Endothelial cell of umbilical vein (primary cell): ENCODE data around the gene RHOH. TPM values are rescaled to one million over a fixed set of nuclear protein-coding genes. Genes with fewer than 3 reads are reported as not detected.

Experiments
- BruUV-seq: library from RNA; stranded (reverse); fragments of 400-500 nt; replicated peaks from 2 replicates; lab custom pipeline; 2021; lab: Mats Ljungman, UMichigan
- CTCF ChIA-PET: fragments of 300-600, 350-600 bp; sonication (Branson Sonifier 250); formaldehyde crosslinking; loops from one replicate; lab custom pipeline; 2021; ENCODE audit warnings: antibody characterized with exemption, inconsistent platforms; lab: Charles Lee
- POLR2A ChIA-PET: fragments of 300-600, 350-600 bp; sonication (Branson Sonifier 250); formaldehyde crosslinking; loops from one replicate; lab custom pipeline; 2021; ENCODE audit warnings: antibody characterized with exemption, inconsistent platforms; lab: Charles Lee
- DNase-seq: peaks from one replicate; pipeline ENCODE4 v3.0.0-alpha.2; 2011; ENCODE audit warnings: low read depth, low spot score
- FAIRE-seq: peaks from 2 replicates; lab custom pipeline; 2011; peaks lifted over from hg19 to GRCh38; lab: Jason Lieb, UNC
- H2AFZ ChIP-seq: 2 replicates; pipeline ENCODE4 v1.6.0; 2012; ENCODE audit warnings: low read depth, low read length, control low read depth, inconsistent platforms
- H3K27ac ChIP-seq: 2 replicates; pipeline ENCODE4 v1.5.1; 2011; ENCODE audit warnings: low read depth, mild to moderate bottlenecking, control low read depth, low read length, moderate library complexity; ENCODE audit not compliant: insufficient read depth
- H3K27me3 ChIP-seq, 2 experiments: 2 replicates each; pipeline versions ENCODE4 v1.6.0 to v1.6.1; 2011; ENCODE audit warnings: low read length in 2 of 2, mixed read lengths in 1 of 2; ENCODE audit not compliant: control insufficient read depth in 2 of 2, insufficient read depth in 2 of 2
- H3K36me3 ChIP-seq, 2 experiments: 2 replicates in 1 of 2; 3 replicates in 1 of 2; pipeline ENCODE4 v1.5.1; 2011; ENCODE audit warnings: low read length in 2 of 2, mild to moderate bottlenecking in 1 of 2, moderate library complexity in 1 of 2; ENCODE audit not compliant: control insufficient read depth in 2 of 2, insufficient read depth in 2 of 2; ENCODE audit errors: extremely low read depth in 1 of 2
- H3K4me1 ChIP-seq: 3 replicates; pipeline ENCODE4 v1.5.1; 2011; ENCODE audit warnings: mild to moderate bottlenecking, low read length; ENCODE audit not compliant: control insufficient read depth, insufficient read depth; ENCODE audit errors: extremely low read depth
- H3K4me2 ChIP-seq: 2 replicates; pipeline ENCODE4 v1.6.1; 2011; ENCODE audit warnings: low read length, control low read depth, mixed read lengths; ENCODE audit not compliant: insufficient read depth
- H3K4me3 ChIP-seq, 3 experiments: fragments of 200-600 bp in 1 of 3; sonication (generic), shearing (Covaris generic) in 1 of 3; replicated peaks in 1 of 3; 2 replicates each; pipeline ENCODE4 v1.5.1; 2011 to 2016; ENCODE audit warnings: control low read depth in 3 of 3, low read length in 3 of 3, mild to moderate bottlenecking in 2 of 3, inconsistent platforms in 1 of 3, low read depth in 1 of 3, moderate library complexity in 1 of 3; ENCODE audit not compliant: insufficient read depth in 1 of 3
- H3K79me2 ChIP-seq: 2 replicates; pipeline ENCODE4 v1.6.0; 2012; ENCODE audit warnings: low read length, inconsistent platforms; ENCODE audit not compliant: control insufficient read depth, insufficient read depth
- H3K9ac ChIP-seq: replicated peaks from 2 replicates; pipeline ENCODE3; 2011; ENCODE audit warnings: low read length, control low read depth; ENCODE audit not compliant: insufficient read depth; ENCODE audit errors: extremely low read depth
- H3K9me1 ChIP-seq: replicated peaks from 3 replicates; pipeline ENCODE4 v1.6.0; 2011; ENCODE audit warnings: mild to moderate bottlenecking, low read length; ENCODE audit not compliant: control insufficient read depth, insufficient read depth; ENCODE audit errors: extremely low read depth
- H3K9me3 ChIP-seq: replicated peaks from 2 replicates; pipeline ENCODE4 v1.5.1; 2012; ENCODE audit warnings: low read length, inconsistent platforms; ENCODE audit not compliant: control insufficient read depth, insufficient read depth
- H4K20me1 ChIP-seq: replicated peaks from 2 replicates; pipeline ENCODE3; 2011; ENCODE audit warnings: mild to moderate bottlenecking, low read length; ENCODE audit not compliant: control insufficient read depth, insufficient read depth; ENCODE audit errors: extremely low read depth
- CTCF ChIP-seq, 2 donors: IDR thresholded peaks; 1 replicate in 1 of 2; 2 replicates in 1 of 2; pipeline ENCODE4 v1.5.1; 2011; ENCODE audit warnings: low read length in 2 of 2, mild to moderate bottlenecking in 2 of 2, moderate library complexity in 2 of 2, control low read depth in 1 of 2, inconsistent platforms in 1 of 2, low read depth in 1 of 2; ENCODE audit not compliant: insufficient read depth in 1 of 2; ENCODE audit errors: extremely low read depth in 1 of 2
- EZH2 ChIP-seq: IDR thresholded peaks from 2 replicates; pipeline ENCODE4 v1.6.1; 2012; ENCODE audit warnings: borderline replicate concordance, low read depth, mild to moderate bottlenecking, moderate library complexity, low read length, inconsistent platforms; ENCODE audit not compliant: severe bottlenecking
- FOS ChIP-seq: IDR thresholded peaks from 2 replicates; pipeline ENCODE4 v1.6.1; 2011; ENCODE audit warnings: mild to moderate bottlenecking, low read length, moderate library complexity, borderline replicate concordance; ENCODE audit not compliant: insufficient read depth
- GATA2 ChIP-seq: IDR thresholded peaks from 2 replicates; pipeline ENCODE4 v1.7.0; 2011; ENCODE audit warnings: low read depth, mild to moderate bottlenecking, moderate library complexity, mixed read lengths, low read length; ENCODE audit not compliant: insufficient read length, insufficient read depth
- JUN ChIP-seq: IDR thresholded peaks from 2 replicates; pipeline ENCODE4 v1.6.1; 2011; ENCODE audit warnings: borderline replicate concordance, low read depth; ENCODE audit not compliant: insufficient read length, insufficient read depth
- MYC ChIP-seq: IDR thresholded peaks from one replicate; pipeline ENCODE4 v1.6.1; 2011; ENCODE audit warnings: mild to moderate bottlenecking, low read depth, low read length
- POLR2A ChIP-seq: IDR thresholded peaks from 2 replicates; pipeline ENCODE4 v1.6.1; 2012; ENCODE audit warnings: low read depth, mild to moderate bottlenecking, control low read depth, low read length
- POLR2AphosphoS5 ChIP-seq: IDR thresholded peaks from 2 replicates; pipeline ENCODE4 v1.6.1; 2012; ENCODE audit warnings: low read depth, mild to moderate bottlenecking, control low read depth, low read length, moderate library complexity; ENCODE audit not compliant: insufficient read depth
- dilution Hi-C: fragments of 300-500 bp; cut with MboI; formaldehyde crosslinking; loops from one replicate; pipeline ENCODE4 v1.15.0; 2019; ENCODE audit warnings: low sequenced_read_pairs; ENCODE audit not compliant: extremely low pct_ligation_motif_present
- intact Hi-C: fragments of 100-400 bp; cut with micrococcal nuclease; formaldehyde crosslinking; loops from one replicate; pipeline ENCODE4 v1.10.0; 2022
- polyA plus RNA-seq, 4 experiments: library from polyadenylated mRNA; depleted of rRNA in 3 of 4; stranded (reverse) in 3 of 4; unstranded in 1 of 4; fragments of >200 nt; gene quantifications; 2 replicates each; pipeline versions ENCODE4 v1.2.1 to v1.2.3, GENCODE V29; 2011 to 2012; ENCODE audit warnings: missing spikeins in 1 of 4
- total RNA-seq: library from RNA; stranded (reverse); gene quantifications from 2 replicates; pipeline ENCODE4 v1.2.3, GENCODE V29; 2021
- TF ChIP-seq, protein P1 (sequence below): IDR thresholded peaks from 2 replicates; pipeline ENCODE4 v1.6.1; 2011; ENCODE audit not compliant: insufficient read depth, insufficient read length

Gene RHOH
- total and polyA plus RNA-seq, 2 donors (not counting 3 experiments of a cell fraction or from before 2014, with no cell fraction given): not detected

DNA sequence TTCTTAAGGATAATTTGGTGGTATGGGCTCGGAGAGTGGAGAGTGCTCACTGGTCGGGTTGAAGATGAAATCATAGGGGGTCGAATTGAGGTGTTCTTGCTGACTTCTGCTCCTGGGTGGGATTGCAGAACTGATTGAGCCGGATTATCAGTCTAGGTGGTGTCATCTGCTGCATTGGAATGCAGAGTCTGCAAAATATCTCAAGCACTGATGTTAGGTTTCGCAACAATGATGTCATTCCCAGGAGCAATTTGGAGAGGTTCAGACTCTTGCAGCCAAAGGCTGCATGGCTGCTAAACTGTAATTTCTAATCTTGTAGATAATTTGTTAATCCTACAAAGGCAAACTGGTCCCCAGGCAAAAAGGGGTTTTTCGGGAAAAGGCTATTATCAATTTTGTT is 67.7 kb downstream of the RHOH start:
- no peaks in the 10 kb centered on the region for H3K4me1 ChIP-seq
- no peak overlapping the region for H3K4me3 ChIP-seq
- no peaks in the 10 kb centered on the region for H3K9me1 ChIP-seq
- no peak overlapping the region for H3K4me2 ChIP-seq
- dilution Hi-C loops: no loop called here
- H4K20me1 ChIP-seq: no peaks in the 10 kb centered on the region
- BruUV-seq: no TSS peak
- intact Hi-C loops: no loop called here
- FAIRE-seq (no peak), DNase-seq (no peak)
- H3K27me3 ChIP-seq: no peaks in the 10 kb centered on the region
- no peak overlapping the region for H2AFZ ChIP-seq
- H3K9ac ChIP-seq: no peak overlapping the region
- no peaks in the 10 kb centered on the region for H3K79me2 ChIP-seq
- POLR2A ChIA-PET: no interaction called here
- H3K9me3 ChIP-seq: no peaks in the 10 kb centered on the region
- H3K27ac ChIP-seq: no peak overlapping the region
- CTCF ChIA-PET: no interaction called here
- no peaks in the 10 kb centered on the region for H3K36me3 ChIP-seq
- TF ChIP-seq, protein P1, sequence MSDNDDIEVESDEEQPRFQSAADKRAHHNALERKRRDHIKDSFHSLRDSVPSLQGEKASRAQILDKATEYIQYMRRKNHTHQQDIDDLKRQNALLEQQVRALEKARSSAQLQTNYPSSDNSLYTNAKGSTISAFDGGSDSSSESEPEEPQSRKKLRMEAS: no peak
- TF ChIP-seq JUN: no peak
- no peak for TF ChIP-seq CTCF (IDR thresholded peaks at IDR 0.05; ENCODE audit: extremely low read depth in 1 of 2, insufficient read depth in 1 of 2, low read depth in 1 of 2, low read length in 2 of 2)
- TF ChIP-seq POLR2A: no peak
- no peak for TF ChIP-seq POLR2AphosphoS5
- no peak for TF ChIP-seq EZH2
- no peak for TF ChIP-seq FOS
- no peak for TF ChIP-seq GATA2
- TF ChIP-seq MYC: no peak
